Activated naive CD8-positive, alpha-beta T cell treated with anti-CD3 and anti-CD28 coated beads, Interleukin-2, amount 10 ng/mL, durations not matched to agents 7 days and 5 days (primary cell): ENCODE results near the gene DAPK1. TPM values are rescaled to one million over a fixed set of nuclear protein-coding genes. Genes with fewer than 3 reads are reported as not detected.

Experiments used
- ATAC-seq: fragments of 150-1000 bp; cut with Tn5 transposase; one replicate; pipeline ENCODE4 v1.10.0; 2021; ENCODE audit warnings: low read depth, moderate library complexity
- POLR2A ChIA-PET: fragments of 350-600 bp; sonication (Branson Sonifier 250); formaldehyde crosslinking; loops from one replicate; lab custom pipeline; 2021; ENCODE audit warnings: antibody characterized with exemption; lab: Charles Lee
- DNase-seq: peaks from one replicate; pipeline ENCODE4 v3.0.0; 2021
- H3K27ac Mint-ChIP-seq: one replicate; pipeline ENCODE4 v1.8.0; 2022; ENCODE audit warnings: mild to moderate bottlenecking, mixed read lengths
- H3K27me3 Mint-ChIP-seq: one replicate; pipeline ENCODE4 v1.8.0; 2022; ENCODE audit warnings: mild to moderate bottlenecking, moderate library complexity, mixed read lengths
- H3K36me3 Mint-ChIP-seq: one replicate; pipeline ENCODE4 v1.8.0; 2021; ENCODE audit warnings: mild to moderate bottlenecking, mixed read lengths
- H3K4me1 Mint-ChIP-seq: one replicate; pipeline ENCODE4 v1.8.0; 2021; ENCODE audit warnings: mixed read lengths
- H3K4me3 Mint-ChIP-seq: one replicate; pipeline ENCODE4 v1.8.0; 2022; ENCODE audit warnings: mild to moderate bottlenecking, moderate library complexity, mixed read lengths
- H3K9me3 Mint-ChIP-seq: one replicate; pipeline ENCODE4 v1.8.0; 2021; ENCODE audit warnings: mixed read lengths
- total RNA-seq, 2 experiments: library from RNA; stranded (reverse); gene quantifications; one replicate each; pipeline ENCODE4 v1.2.3, GENCODE V29; 2021

DAPK1 gene
- total RNA-seq, 2 experiments from 2014 or later = 1.2 to 1.3 TPM

DNA sequence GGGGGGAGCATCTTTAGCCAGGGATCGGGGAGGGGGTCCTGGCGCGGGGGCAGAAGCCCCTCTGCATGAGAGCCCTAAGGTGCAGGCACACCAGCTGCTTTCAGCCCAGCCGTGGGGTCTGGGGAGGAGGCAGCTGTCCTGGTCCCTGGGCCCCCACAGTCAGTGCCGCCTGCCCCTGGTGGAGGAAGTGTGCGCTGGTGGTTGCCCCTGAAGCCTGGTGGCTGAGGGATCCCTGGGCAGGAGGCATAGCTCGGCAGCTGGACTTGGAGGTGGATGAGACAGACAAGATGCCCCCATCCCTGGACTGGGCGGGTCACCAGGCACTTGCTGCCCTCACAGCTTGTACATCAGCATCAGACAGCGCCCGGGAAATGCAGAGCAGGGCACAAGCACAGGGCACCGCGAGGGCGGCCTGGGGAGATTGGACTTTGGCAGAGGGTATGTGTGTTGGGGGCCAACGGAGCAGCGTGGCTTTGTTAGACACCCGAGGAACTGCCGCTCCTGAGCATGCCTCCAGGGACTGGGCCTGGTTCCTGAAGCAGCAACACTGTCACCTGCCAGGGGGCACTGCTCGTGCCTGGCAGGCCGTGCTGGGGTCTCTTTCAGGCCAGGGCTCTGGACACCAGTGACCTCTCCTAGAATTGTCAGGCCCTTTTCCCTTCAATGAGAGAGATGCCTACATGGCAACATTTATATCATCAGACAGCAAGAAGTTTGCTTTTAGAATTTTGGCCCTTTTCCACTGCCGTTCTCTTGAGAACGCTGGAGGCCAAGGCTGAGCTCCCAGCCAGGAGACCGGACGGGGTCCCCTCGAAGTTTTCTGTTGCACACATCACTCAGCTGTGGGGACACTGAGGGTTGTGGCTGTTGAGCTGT, 186.3 kb downstream of the DAPK1 start:
- Mint-ChIP-seq H3K27ac (no peak overlapping the region), H3K27me3 (peaks cover 2% of the 10 kb centered on the region), H3K9me3 (no peaks in the 10 kb centered on the region), H3K4me3 (no peak overlapping the region), H3K4me1 (peaks cover 5% of the 10 kb centered on the region), H3K36me3 (no peaks in the 10 kb centered on the region)
- no peak for ATAC-seq
- DNase-seq = no peak
- POLR2A ChIA-PET = no interaction called here

DNA sequence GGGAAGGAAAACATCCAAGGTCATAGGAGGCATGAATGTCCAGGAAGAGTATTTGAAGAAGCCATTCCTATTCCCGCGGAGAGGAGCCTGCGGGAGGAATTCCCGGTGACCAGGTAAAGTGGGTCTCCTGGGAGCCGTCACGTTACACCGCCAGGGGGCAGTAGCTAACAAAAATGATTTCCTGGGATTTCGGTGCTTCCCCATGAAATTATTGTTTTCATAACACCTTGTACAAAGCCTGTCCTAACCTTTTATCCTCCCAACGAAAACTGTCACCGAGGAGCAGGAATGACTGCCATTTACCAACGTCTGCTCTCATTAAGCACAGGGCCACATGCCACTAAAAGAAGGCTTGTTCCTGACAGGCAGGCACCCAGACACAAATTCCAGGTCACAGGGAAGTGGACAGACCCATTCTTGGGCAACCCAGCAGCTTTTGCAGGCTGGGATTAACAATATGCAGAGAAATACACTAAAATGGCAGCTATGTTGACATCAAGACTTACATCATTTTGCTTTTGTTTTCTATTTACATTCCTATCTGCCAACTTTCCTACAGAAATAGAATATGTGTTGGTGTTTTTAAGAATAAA, 187.1 kb downstream of the DAPK1 start:
- H3K27ac Mint-ChIP-seq = no peak overlapping the region
- POLR2A ChIA-PET = interaction anchor here (0.5 kb wide), 1 partner anchor 1459 kb away, joined by 3 read pairs; no protein-coding TSS in a partner anchor
- DNase-seq (no peak), ATAC-seq (no peak)
- H3K4me3 Mint-ChIP-seq = no peak overlapping the region
- H3K27me3 Mint-ChIP-seq = peaks cover 6% of the 10 kb centered on the region
- peaks cover 5% of the 10 kb centered on the region for H3K4me1 Mint-ChIP-seq
- H3K9me3 Mint-ChIP-seq = no peaks in the 10 kb centered on the region
- H3K36me3 Mint-ChIP-seq = no peaks in the 10 kb centered on the region

GRCh38 chr9:87685441-87685840, 187.8 kb downstream of the DAPK1 start:
- POLR2A ChIA-PET = interaction anchor here (0.5 kb wide), 1 partner anchor 1460 kb away, joined by 3 read pairs; no protein-coding TSS in a partner anchor
- peaks cover 5% of the 10 kb centered on the region for H3K4me1 Mint-ChIP-seq

GRCh38 chr9:87685871-87686519, 188.3 kb downstream of the DAPK1 start:
- POLR2A ChIA-PET = no interaction called here
- peak overlapping the region; percentile 44 for H3K4me3 Mint-ChIP-seq
- H3K4me1 Mint-ChIP-seq = peaks cover 5% of the 10 kb centered on the region
- ATAC-seq (no peak), DNase-seq (no peak)
- no peaks in the 10 kb centered on the region for H3K9me3 Mint-ChIP-seq
- H3K36me3 Mint-ChIP-seq = no peaks in the 10 kb centered on the region
- peaks cover 5% of the 10 kb centered on the region for H3K27me3 Mint-ChIP-seq
- peak overlapping the region; percentile 28 for H3K27ac Mint-ChIP-seq

More at GRCh38 chr9:87685441-87685840, 187.8 kb downstream of the DAPK1 start:
- ATAC-seq (no peak), DNase-seq (no peak)
- Mint-ChIP-seq H3K27me3 (peaks cover 6% of the 10 kb centered on the region), H3K4me3 (peak overlapping the region; percentile 5), H3K9me3 (no peaks in the 10 kb centered on the region), H3K27ac (no peak overlapping the region), H3K36me3 (no peaks in the 10 kb centered on the region)

DNA sequence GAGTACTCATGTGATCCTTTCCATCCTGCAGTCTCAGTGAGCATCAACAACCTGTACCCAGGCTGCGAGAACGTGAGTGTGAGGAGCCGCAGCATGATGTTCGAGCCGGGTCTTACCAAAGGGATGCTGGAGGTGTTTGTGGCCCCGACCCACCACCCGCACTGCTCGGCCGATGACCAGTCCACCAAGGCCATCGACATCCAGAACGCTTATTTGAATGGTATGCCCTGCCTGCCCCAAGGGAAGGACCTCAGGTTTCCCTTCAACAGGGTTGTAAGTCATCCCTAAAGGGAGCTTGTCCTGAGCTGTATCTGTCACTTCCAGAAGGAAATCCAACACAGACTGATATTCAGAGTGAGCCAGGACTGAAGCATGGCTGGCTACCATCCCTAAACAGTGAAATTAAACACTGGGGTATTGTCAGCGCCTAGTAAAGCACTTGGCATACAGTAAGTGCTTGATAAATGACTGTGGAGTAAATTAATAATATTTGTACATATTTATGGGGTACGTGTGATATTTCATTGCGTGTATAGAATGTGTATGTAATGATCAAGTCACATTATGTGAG, 188.9 kb downstream of the DAPK1 start:
- POLR2A ChIA-PET = no interaction called here
- no peak for DNase-seq
- Mint-ChIP-seq H3K27ac (no peak overlapping the region), H3K27me3 (peaks cover 7% of the 10 kb centered on the region), H3K4me3 (no peak overlapping the region), H3K9me3 (no peaks in the 10 kb centered on the region), H3K36me3 (no peaks in the 10 kb centered on the region), H3K4me1 (peaks cover 5% of the 10 kb centered on the region)
- ATAC-seq = no peak

GRCh38 chr9:87687207-87687606, 189.5 kb downstream of the DAPK1 start:
- Mint-ChIP-seq H3K27me3 (peaks cover 9% of the 10 kb centered on the region), H3K9me3 (no peaks in the 10 kb centered on the region), H3K27ac (no peak overlapping the region), H3K4me3 (no peak overlapping the region), H3K36me3 (no peaks in the 10 kb centered on the region), H3K4me1 (peaks cover 5% of the 10 kb centered on the region)
- POLR2A ChIA-PET = no interaction called here
- DNase-seq (no peak), ATAC-seq (no peak)

GRCh38 chr9:87694236-87694755, 196.6 kb downstream of the DAPK1 start:
- POLR2A ChIA-PET = no interaction called here
- Mint-ChIP-seq H3K4me3 (no peak overlapping the region), H3K36me3 (peaks cover 1% of the 10 kb centered on the region)

GRCh38 chr9:87695523-87695922, 197.9 kb downstream of the DAPK1 start:
- Mint-ChIP-seq H3K27ac (no peak overlapping the region), H3K36me3 (peaks cover 1% of the 10 kb centered on the region), H3K9me3 (peaks cover 9% of the 10 kb centered on the region), H3K4me1 (no peaks in the 10 kb centered on the region), H3K4me3 (no peak overlapping the region), H3K27me3 (peaks cover 4% of the 10 kb centered on the region)
- ATAC-seq = no peak
- POLR2A ChIA-PET = no interaction called here
- DNase-seq = no peak

More at GRCh38 chr9:87694236-87694755, 196.6 kb downstream of the DAPK1 start:
- Mint-ChIP-seq H3K4me1 (no peaks in the 10 kb centered on the region), H3K27ac (no peak overlapping the region), H3K9me3 (peaks cover 9% of the 10 kb centered on the region), H3K27me3 (peaks cover 9% of the 10 kb centered on the region)
- DNase-seq = no peak
- no peak for ATAC-seq

- H3K36me3 Mint-ChIP-seq = peaks cover 1% of the 10 kb centered on the region
- ATAC-seq (no peak), DNase-seq (no peak)
- H3K27ac Mint-ChIP-seq = no peak overlapping the region
- H3K9me3 Mint-ChIP-seq = peaks cover 9% of the 10 kb centered on the region
- POLR2A ChIA-PET = no interaction called here
- no peak overlapping the region for H3K4me3 Mint-ChIP-seq
- no peaks in the 10 kb centered on the region for H3K4me1 Mint-ChIP-seq
- peaks cover 1% of the 10 kb centered on the region for H3K27me3 Mint-ChIP-seq
Measured at GRCh38 chr9:87696641-87697040, 199.0 kb downstream of the DAPK1 start.

DNA sequence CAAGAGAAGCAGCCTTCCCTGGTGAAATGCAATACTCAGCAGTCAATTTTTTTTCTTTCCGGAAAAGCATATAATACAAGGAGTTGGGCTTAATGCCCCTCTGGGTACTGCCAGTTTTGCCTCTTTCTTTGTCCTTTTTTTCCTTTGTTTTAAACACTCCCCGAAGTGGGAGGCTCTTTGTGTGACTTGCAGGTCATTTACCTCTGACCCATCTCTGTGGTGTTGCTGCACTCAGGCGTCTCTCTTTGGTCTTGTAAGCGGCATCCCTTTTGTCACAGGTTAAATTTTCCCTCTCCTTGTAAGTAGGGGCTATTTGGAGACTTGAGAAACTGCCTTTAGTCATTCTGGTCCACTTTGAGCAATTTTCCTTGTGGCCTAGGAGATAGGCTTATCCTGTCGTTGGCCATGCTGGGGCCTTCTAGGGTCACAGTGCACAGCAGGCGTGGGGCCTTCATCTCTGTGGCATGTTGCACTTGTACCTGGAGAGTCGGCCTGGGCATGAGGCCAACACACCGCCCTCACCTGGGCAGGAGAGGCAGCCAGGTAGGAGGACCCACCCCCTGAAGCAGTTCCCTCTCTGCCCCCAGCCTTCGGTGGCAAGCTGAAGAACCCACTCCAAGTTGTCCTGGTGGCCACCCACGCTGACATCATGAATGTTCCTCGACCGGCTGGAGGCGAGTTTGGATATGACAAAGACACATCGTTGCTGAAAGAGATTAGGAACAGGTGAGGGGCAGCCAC, 200.6 kb downstream of the DAPK1 start:
- Mint-ChIP-seq H3K9me3 (peaks cover 4% of the 10 kb centered on the region), H3K4me3 (no peak overlapping the region), H3K27me3 (peaks cover 4% of the 10 kb centered on the region), H3K36me3 (no peaks in the 10 kb centered on the region), H3K27ac (no peak overlapping the region), H3K4me1 (peaks cover 2% of the 10 kb centered on the region)
- DNase-seq (no peak), ATAC-seq (no peak)
- POLR2A ChIA-PET = no interaction called here

- ATAC-seq = no peak
- POLR2A ChIA-PET = no interaction called here
- H3K27me3 Mint-ChIP-seq = peaks cover 4% of the 10 kb centered on the region
- no peaks in the 10 kb centered on the region for H3K36me3 Mint-ChIP-seq
- H3K4me1 Mint-ChIP-seq = peaks cover 2% of the 10 kb centered on the region
- H3K4me3 Mint-ChIP-seq = no peak overlapping the region
- no peak overlapping the region for H3K27ac Mint-ChIP-seq
- no peaks in the 10 kb centered on the region for H3K9me3 Mint-ChIP-seq
- no peak for DNase-seq
Measured at GRCh38 chr9:87699835-87700234, 202.2 kb downstream of the DAPK1 start.

GRCh38 chr9:87701491-87701890, 203.8 kb downstream of the DAPK1 start:
- H3K4me3 Mint-ChIP-seq = no peak overlapping the region
- H3K27me3 Mint-ChIP-seq = peaks cover 4% of the 10 kb centered on the region
- peaks cover 2% of the 10 kb centered on the region for H3K4me1 Mint-ChIP-seq
- H3K27ac Mint-ChIP-seq = no peak overlapping the region
- ATAC-seq = no peak
- no peaks in the 10 kb centered on the region for H3K36me3 Mint-ChIP-seq
- DNase-seq = no peak
- POLR2A ChIA-PET = no interaction called here
- H3K9me3 Mint-ChIP-seq = no peaks in the 10 kb centered on the region
